ENCODE data around the gene MBD3L1.

The MBD3L1 gene

DNA sequence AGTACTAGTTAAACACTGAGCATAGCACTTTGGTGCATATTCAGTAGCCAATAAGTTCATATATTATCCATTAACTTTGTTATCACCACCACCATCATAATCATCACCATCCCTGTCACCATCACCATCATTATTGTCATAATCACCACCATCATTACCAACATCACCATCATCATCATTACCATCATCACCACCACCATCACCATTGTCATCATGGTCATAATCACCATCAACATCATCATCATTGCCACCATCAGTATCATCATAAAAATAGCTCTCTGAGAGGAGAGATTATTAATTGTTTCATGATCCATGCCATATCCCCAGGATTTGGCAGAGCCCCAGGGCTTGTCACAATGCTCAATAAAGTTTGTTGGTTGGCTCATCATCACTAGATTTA is 49.3 kb downstream of the MBD3L1 start:
- TF ChIP-seq, protein P1, sequence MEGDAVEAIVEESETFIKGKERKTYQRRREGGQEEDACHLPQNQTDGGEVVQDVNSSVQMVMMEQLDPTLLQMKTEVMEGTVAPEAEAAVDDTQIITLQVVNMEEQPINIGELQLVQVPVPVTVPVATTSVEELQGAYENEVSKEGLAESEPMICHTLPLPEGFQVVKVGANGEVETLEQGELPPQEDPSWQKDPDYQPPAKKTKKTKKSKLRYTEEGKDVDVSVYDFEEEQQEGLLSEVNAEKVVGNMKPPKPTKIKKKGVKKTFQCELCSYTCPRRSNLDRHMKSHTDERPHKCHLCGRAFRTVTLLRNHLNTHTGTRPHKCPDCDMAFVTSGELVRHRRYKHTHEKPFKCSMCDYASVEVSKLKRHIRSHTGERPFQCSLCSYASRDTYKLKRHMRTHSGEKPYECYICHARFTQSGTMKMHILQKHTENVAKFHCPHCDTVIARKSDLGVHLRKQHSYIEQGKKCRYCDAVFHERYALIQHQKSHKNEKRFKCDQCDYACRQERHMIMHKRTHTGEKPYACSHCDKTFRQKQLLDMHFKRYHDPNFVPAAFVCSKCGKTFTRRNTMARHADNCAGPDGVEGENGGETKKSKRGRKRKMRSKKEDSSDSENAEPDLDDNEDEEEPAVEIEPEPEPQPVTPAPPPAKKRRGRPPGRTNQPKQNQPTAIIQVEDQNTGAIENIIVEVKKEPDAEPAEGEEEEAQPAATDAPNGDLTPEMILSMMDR (IDR thresholded peaks at IDR 0.05) = no peak

DNA sequence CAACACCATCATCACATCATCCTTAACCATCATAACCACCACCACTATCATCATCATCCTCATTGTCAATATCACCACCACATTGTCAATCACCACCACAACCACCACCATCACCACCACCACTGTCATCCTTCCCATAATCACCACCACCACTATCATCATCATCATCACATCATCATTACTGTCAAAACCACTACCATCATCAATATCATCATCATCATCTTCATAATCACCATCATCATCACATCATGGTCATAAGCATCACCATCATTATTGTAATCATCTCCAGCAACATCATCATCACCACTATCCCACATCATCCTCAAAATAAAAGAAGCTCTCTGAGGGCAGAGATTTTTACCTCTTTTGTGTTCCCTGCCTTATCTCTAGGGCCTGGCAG is 52.2 kb downstream of the MBD3L1 start:
- TF ChIP-seq, protein P1 (IDR thresholded peaks at IDR 0.05) = no peak

DNA sequence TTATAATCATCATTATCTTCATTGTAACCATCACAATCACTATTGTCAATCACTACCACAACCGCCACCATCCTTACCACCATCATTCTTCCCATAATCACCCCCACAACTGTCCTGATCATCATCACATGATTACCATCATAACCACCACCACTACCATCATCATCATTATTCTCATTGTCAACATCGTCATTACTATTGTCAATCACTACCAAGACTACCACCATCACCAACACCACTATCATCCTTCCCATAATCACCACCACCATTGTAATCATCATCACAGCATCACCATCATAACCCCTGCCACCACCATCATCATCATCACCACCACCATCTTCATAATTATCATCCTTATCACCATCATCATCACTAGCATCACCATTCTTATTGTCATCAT is 55.2 kb downstream of the MBD3L1 start:
- TF ChIP-seq, protein P1 (IDR thresholded peaks at IDR 0.05) = no peak

DNA sequence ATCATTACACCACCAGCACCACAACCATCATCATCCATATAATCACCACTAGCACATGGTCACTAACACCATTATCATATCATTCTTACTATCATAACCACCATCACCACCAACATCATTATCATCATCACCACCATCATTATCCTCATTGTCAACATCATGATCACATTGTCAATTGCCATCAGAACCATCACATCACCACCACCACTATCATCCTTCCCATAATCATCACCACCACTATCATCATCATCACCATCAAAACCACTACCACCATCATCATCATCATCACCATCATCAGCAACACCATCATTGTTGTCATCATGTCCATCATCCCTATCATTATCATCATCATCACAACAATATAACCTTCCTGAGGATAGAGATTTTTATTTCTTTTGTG is 58.1 kb downstream of the MBD3L1 start:
- TF ChIP-seq, protein P1 (IDR thresholded peaks at IDR 0.05) = no peak

All from LNCAP (cell line).